DOHH2 (cell line): ENCODE measurements around the gene DDR1.

Experiments
- EZH2phosphoT487 ChIP-seq: fragments of 200-600 bp; sonication (generic); IDR thresholded peaks from 2 replicates; pipeline ENCODE4 v1.6.1; 2017; ENCODE audit warnings: borderline replicate concordance, mild to moderate bottlenecking, antibody characterized with exemption, low read length, moderate library complexity, mixed read lengths
- TF ChIP-seq, protein P1 (sequence below): fragments of 200-600 bp; sonication (generic); IDR thresholded peaks from one replicate; pipeline ENCODE4 v1.5.1; 2014; ENCODE audit warnings: antibody characterized with exemption, mild to moderate bottlenecking, low read depth, low read length; ENCODE audit not compliant: poor library complexity, severe bottlenecking

DNA sequence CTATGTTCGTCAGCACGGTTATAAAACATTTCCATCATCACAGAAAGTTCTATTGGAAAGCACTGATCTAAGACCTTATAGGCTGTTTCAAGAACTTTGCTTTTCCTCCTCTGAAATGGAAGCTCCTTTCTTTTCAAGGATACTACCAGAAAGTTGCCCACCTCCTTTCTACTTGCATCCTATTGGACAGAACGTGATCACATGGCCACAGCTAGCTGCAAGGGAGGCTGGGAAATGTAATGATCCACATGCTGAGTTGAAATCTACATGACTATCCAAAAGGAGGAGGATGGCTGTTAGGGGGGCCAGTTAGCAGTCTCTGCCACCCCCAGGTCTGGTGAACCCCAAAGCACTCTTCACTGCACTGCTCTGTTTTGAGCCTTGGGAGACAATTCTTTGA lies 44.4 kb downstream of the DDR1 start:
- TF ChIP-seq, protein P1, sequence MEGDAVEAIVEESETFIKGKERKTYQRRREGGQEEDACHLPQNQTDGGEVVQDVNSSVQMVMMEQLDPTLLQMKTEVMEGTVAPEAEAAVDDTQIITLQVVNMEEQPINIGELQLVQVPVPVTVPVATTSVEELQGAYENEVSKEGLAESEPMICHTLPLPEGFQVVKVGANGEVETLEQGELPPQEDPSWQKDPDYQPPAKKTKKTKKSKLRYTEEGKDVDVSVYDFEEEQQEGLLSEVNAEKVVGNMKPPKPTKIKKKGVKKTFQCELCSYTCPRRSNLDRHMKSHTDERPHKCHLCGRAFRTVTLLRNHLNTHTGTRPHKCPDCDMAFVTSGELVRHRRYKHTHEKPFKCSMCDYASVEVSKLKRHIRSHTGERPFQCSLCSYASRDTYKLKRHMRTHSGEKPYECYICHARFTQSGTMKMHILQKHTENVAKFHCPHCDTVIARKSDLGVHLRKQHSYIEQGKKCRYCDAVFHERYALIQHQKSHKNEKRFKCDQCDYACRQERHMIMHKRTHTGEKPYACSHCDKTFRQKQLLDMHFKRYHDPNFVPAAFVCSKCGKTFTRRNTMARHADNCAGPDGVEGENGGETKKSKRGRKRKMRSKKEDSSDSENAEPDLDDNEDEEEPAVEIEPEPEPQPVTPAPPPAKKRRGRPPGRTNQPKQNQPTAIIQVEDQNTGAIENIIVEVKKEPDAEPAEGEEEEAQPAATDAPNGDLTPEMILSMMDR: no peak
- TF ChIP-seq EZH2phosphoT487: no peak
